Stomach (tissue), 9 donors: ENCODE measurements around the gene BMP5. TPM values are rescaled to one million over a fixed set of nuclear protein-coding genes. Genes with fewer than 3 reads are reported as not detected.

ENCODE experiments used
- DNase-seq, 2 donors: peaks; one replicate each; pipeline versions ENCODE4 v3.0.0 to v3.0.0-alpha.2; 2013 to 2019
- H3K27ac ChIP-seq, 5 donors: fragments of 200-600 bp in 4 of 5; sonication (generic) in 4 of 5; one replicate each; pipeline ENCODE4 v1.5.1; 2013 to 2019; ENCODE audit warnings: mild to moderate bottlenecking in 1 of 5, moderate library complexity in 1 of 5
- H3K27me3 ChIP-seq, 3 donors: fragments of 200-600 bp; sonication (generic); one replicate each; pipeline ENCODE4 v1.5.1; 2017 to 2019; ENCODE audit warnings: mixed run types in 1 of 3
- H3K36me3 ChIP-seq, 4 donors: fragments of 200-600 bp; sonication (generic); 1 replicate in 3 of 4; 2 replicates in 1 of 4; pipeline ENCODE4 v1.5.1; 2016 to 2019
- H3K4me1 ChIP-seq, 4 donors: fragments of 200-600 bp; sonication (generic); one replicate each; pipeline ENCODE4 v1.5.1; 2016 to 2019
- H3K4me3 ChIP-seq, 4 donors: fragments of 200-600 bp; sonication (generic) in 3 of 4; one replicate each; pipeline ENCODE4 v1.5.1; 2016 to 2019; ENCODE audit warnings: mild to moderate bottlenecking in 1 of 4
- H3K9me3 ChIP-seq, 4 donors: fragments of 200-600 bp; sonication (generic); one replicate each; pipeline ENCODE4 v1.5.1; 2016 to 2019
- CTCF ChIP-seq, 7 experiments: fragments of 450-650 bp in 4 of 7; fragments of 200-600 bp in 3 of 7; sonication (generic) in 3 of 7; IDR thresholded peaks; one replicate each; pipeline ENCODE4 v1.5.1; 2016 to 2019; ENCODE audit warnings: antibody characterized with exemption in 7 of 7, control low read depth in 2 of 7, mild to moderate bottlenecking in 1 of 7
- EP300 ChIP-seq: sonication (generic); formaldehyde crosslinking; IDR thresholded peaks from one replicate; pipeline ENCODE4 v1.6.1; 2017; ENCODE audit warnings: antibody characterized with exemption
- POLR2A ChIP-seq, 4 donors: fragments of 450-650 bp; IDR thresholded peaks; one replicate each; pipeline ENCODE4 v1.6.1; 2016; ENCODE audit warnings: antibody characterized with exemption in 4 of 4, control low read depth in 2 of 4, mild to moderate bottlenecking in 1 of 4, moderate library complexity in 1 of 4
- POLR2AphosphoS5 ChIP-seq, 3 donors: sonication (generic); formaldehyde crosslinking; IDR thresholded peaks; one replicate each; pipeline ENCODE4 v1.6.1; 2016; ENCODE audit warnings: antibody characterized with exemption in 3 of 3
- WGBS, 5 donors: extraction: QIAGEN DNeasy Blood & Tissue Kit in 3 of 5; methylation state at CpG; one replicate each; pipeline versions ENCODE4 v1.1.5 to v1.1.7; 2013 to 2018; 5-methylcytosine and 5-hydroxymethylcytosine counted together
- intact Hi-C: fragments of 100-400 bp; cut with DNase I; formaldehyde crosslinking; loops from one replicate; pipeline ENCODE4 v1.15.1; 2023; ENCODE audit warnings: low total_unique reads
- polyA plus RNA-seq, 3 donors: library from polyadenylated mRNA; stranded (reverse); fragments of 200-250 nt; gene quantifications; one replicate each; pipeline ENCODE4 v1.2.3, GENCODE V29; 2013
- total RNA-seq, 5 donors: library from RNA; depleted of rRNA; stranded (reverse); fragments of >200 nt; gene quantifications; one replicate each; pipeline versions ENCODE4 v1.1.0 to v1.2.3, GENCODE V29; 2014 to 2016
- donor health status: healthy with polysubstance abuse.
- donor health status: Bipolar disorder and iron deficiency.
- donor health status: healthy.

The BMP5 gene
- total and polyA plus RNA-seq, 8 donors = 0.25 to 18.1 (median 1.4) TPM; not detected in 1

- TF ChIP-seq POLR2AphosphoS5 (IDR thresholded peaks at IDR 0.05) (peak in 1 of 3 donors; percentile 18), CTCF (IDR thresholded peaks at IDR 0.05) (no peak)
- no peaks in the 10 kb centered on the region for H3K36me3 ChIP-seq
- no peak overlapping the region for H3K27ac ChIP-seq
- intact Hi-C loops = no loop called here
- H3K9me3 ChIP-seq = no peaks in the 10 kb centered on the region
- peaks cover 0 to 12% (median 6%) of the 10 kb centered on the region in 4 donors for H3K4me1 ChIP-seq
- DNase-seq = peak; percentile 39 to 42
- 15 to 26% (median 22%) methylated on average over 3 of the region's 3 CpGs for WGBS, 5 donors
- no peak overlapping the region for H3K4me3 ChIP-seq
- H3K27me3 ChIP-seq = no peaks in the 10 kb centered on the region
Observed at GRCh38 chr6:55836481-55836880, 38.9 kb downstream of the BMP5 start.

- 42 to 83% (median 69%) methylated on average over 1 of the region's 1 CpG for WGBS, 5 donors
- no peaks in the 10 kb centered on the region for H3K36me3 ChIP-seq
- no peak overlapping the region for H3K4me3 ChIP-seq
- no peak overlapping the region for H3K27ac ChIP-seq
- H3K9me3 ChIP-seq = no peaks in the 10 kb centered on the region
- TF ChIP-seq POLR2AphosphoS5 (IDR thresholded peaks at IDR 0.05) (no peak), CTCF (IDR thresholded peaks at IDR 0.05) (no peak), EP300 (no peak), POLR2A (IDR thresholded peaks at IDR 0.05) (no peak)
- H3K4me1 ChIP-seq = peaks cover 0 to 12% (median 6%) of the 10 kb centered on the region in 4 donors
- no peak for DNase-seq
- intact Hi-C loops = no loop called here
- H3K27me3 ChIP-seq = no peaks in the 10 kb centered on the region
Observed at GRCh38 chr6:55835220-55835619, 40.2 kb downstream of the BMP5 start.

- intact Hi-C loops = no loop called here
- H3K9me3 ChIP-seq = no peaks in the 10 kb centered on the region
- no peak overlapping the region for H3K4me3 ChIP-seq
- peaks cover 0 to 12% (median 7%) of the 10 kb centered on the region in 4 donors for H3K4me1 ChIP-seq
- no peaks in the 10 kb centered on the region for H3K27me3 ChIP-seq
- no peaks in the 10 kb centered on the region for H3K36me3 ChIP-seq
- no peak overlapping the region for H3K27ac ChIP-seq
- no peak for DNase-seq
- TF ChIP-seq POLR2AphosphoS5 (IDR thresholded peaks at IDR 0.05) (no peak), CTCF (IDR thresholded peaks at IDR 0.05) (no peak), EP300 (no peak), POLR2A (IDR thresholded peaks at IDR 0.05) (no peak)
- WGBS, 5 donors = 74 to 81% (median 79%) methylated on average over 2 of the region's 2 CpGs
Observed at GRCh38 chr6:55833284-55833683, 42.1 kb downstream of the BMP5 start.

GRCh38 chr6:55827818-55828522 is 47.4 kb downstream of the BMP5 start:
- TF ChIP-seq POLR2A (IDR thresholded peaks at IDR 0.05) (no peak), EP300 (no peak), POLR2AphosphoS5 (IDR thresholded peaks at IDR 0.05) (no peak), CTCF (IDR thresholded peaks at IDR 0.05) (no peak)
- no peak overlapping the region for H3K4me3 ChIP-seq
- no peak for DNase-seq
- no peak overlapping the region for H3K27ac ChIP-seq
- peaks cover 0 to 12% (median 2%) of the 10 kb centered on the region in 4 donors for H3K4me1 ChIP-seq
- no peaks in the 10 kb centered on the region for H3K27me3 ChIP-seq
- H3K36me3 ChIP-seq = no peaks in the 10 kb centered on the region
- intact Hi-C loops = no loop called here
- H3K9me3 ChIP-seq = no peaks in the 10 kb centered on the region
